SK-N-MC (cell line): ENCODE results near the gene C12orf76.

Source experiments
- DNase-seq: peaks from one replicate; pipeline ENCODE4 v3.0.0-alpha.2; 2011; ENCODE audit warnings: low read depth, low spot score
- H3K27ac ChIP-seq: fragments of 200-600 bp; sonication (generic); 2 replicates; pipeline ENCODE4 v1.5.1; 2016; ENCODE audit warnings: mixed run types
- H3K36me3 ChIP-seq: fragments of 200-600 bp; sonication (generic); 2 replicates; pipeline ENCODE4 v1.6.1; 2017; ENCODE audit warnings: antibody characterized with exemption, low read length, mixed read lengths; ENCODE audit not compliant: insufficient read depth
- H3K4me3 ChIP-seq: fragments of 200-600 bp; sonication (generic); 2 replicates; pipeline ENCODE4 v1.5.1; 2016
- H3K9ac ChIP-seq: fragments of 200-600 bp; sonication (generic); 2 replicates; pipeline ENCODE4 v1.8.0; 2017; ENCODE audit warnings: mixed run types, mixed read lengths; ENCODE audit not compliant: insufficient read length
- H3K9me3 ChIP-seq: fragments of 200-600 bp; sonication (generic); 2 replicates; pipeline ENCODE4 v1.6.1; 2017; ENCODE audit warnings: low read depth, mild to moderate bottlenecking, antibody characterized with exemption, low read length, moderate library complexity, mixed read lengths
- EZH2 ChIP-seq: fragments of 200-600 bp; sonication (generic); IDR thresholded peaks from one replicate; pipeline ENCODE4 v1.6.1; 2017; ENCODE audit warnings: antibody characterized with exemption
- FOXP2 ChIP-seq: optimal IDR thresholded peaks from 2 replicates; pipeline ENCODE3; 2011; ENCODE audit warnings: mild to moderate bottlenecking, moderate library complexity; ENCODE audit not compliant: insufficient read depth; ENCODE audit errors: extremely low read length, control extremely low read depth
- POLR2AphosphoS5 ChIP-seq: IDR thresholded peaks from 2 replicates; pipeline ENCODE4 v1.6.1; 2012; ENCODE audit warnings: mild to moderate bottlenecking, low read depth, low read length, borderline replicate concordance

Gene C12orf76

DNA sequence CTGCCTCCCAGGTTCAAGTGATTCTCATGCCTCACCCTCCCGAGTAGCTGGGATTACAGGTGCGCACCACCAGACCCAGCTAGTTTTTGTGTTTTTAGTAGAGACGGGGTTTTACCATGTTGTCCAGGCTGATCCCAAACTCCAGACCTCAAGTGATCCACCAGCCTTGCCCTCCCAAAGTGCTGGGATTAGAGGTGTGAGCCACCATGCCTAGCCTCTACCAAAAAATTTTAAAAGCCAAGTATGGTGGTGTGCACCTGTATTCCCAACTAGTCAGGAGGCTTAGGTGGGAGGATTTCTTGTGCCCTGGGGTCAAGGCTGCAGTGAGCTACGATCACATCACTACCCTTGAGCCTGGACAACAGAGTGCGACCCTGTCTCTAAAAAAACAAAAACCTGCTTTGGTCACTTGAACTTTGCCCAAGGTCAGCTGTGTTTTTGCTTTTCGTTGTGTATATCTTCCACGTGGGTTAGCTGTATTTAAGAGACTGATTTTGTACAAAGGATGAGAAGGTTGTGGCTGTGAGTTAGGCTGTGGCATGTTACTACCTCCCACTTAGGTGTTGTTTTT is 12.7 kb downstream of the C12orf76 start:
- no peaks in the 10 kb centered on the region for H3K9me3 ChIP-seq
- H3K4me3 ChIP-seq: no peak overlapping the region
- H3K9ac ChIP-seq: no peak overlapping the region
- H3K27ac ChIP-seq: no peak overlapping the region
- no peak for DNase-seq
- peaks cover 4% of the 10 kb centered on the region; the same call in 1 of the 2 replicates for H3K36me3 ChIP-seq
- TF ChIP-seq EZH2 (no peak), FOXP2 (no peak), POLR2AphosphoS5 (no peak)

DNA sequence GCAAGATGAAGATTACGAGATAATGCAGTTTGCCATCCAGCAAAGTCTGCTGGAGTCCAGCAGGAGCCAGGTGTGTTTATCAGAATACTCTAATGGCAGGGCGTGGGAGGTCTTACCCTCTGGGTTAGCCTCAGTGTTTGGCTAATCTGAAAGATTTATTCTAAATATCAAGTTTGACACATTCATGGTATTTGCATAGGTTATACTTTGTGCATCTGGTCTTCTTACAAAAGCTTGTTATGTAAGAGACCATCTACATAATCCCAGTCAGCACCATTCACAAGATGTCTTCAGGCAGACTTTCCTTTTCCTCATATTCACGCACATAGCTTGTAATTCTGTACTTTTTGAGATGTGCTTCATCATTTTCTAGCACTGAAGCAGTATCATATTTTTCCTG is 14.4 kb downstream of the C12orf76 start:
- Histone ChIP-seq H3K27ac (no peak overlapping the region; the same call in 1 of the 2 replicates), H3K36me3 (peaks cover 7% of the 10 kb centered on the region; the same call in 1 of the 2 replicates), H3K9ac (no peak overlapping the region), H3K9me3 (no peaks in the 10 kb centered on the region), H3K4me3 (no peak overlapping the region)
- TF ChIP-seq FOXP2 (no peak), POLR2AphosphoS5 (no peak), EZH2 (no peak)
- DNase-seq: no peak

DNA sequence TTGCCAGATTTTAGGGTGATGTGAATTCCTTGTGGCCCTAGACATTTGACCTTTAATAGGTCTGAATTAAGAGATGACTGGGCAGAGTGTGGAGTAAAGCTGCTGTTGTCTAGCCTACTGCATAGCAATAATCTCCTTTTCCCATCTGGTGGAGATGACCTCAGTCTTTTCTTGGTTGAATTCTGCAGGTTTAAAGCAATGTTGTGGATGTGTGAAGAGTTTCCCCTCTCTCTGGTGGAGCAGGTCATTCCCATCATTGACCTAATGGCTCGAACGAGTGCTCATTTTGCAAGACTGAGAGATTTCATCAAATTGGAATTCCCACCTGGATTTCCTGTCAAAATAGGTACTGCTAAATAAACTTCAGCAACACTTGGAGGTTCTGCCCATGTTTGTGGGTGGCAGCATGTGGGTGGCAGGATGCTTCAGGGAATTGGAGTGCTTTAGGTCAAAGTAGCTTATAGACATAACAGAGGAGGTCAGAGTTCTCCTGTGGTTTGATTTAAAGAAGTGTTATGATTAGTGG is 19.0 kb downstream of the C12orf76 start:
- Histone ChIP-seq H3K36me3 (peaks cover 10% of the 10 kb centered on the region; the same call in 1 of the 2 replicates), H3K4me3 (no peak overlapping the region), H3K9ac (no peak overlapping the region), H3K9me3 (no peaks in the 10 kb centered on the region), H3K27ac (no peak overlapping the region)
- no peak for TF ChIP-seq EZH2
- TF ChIP-seq POLR2AphosphoS5: no peak
- no peak for TF ChIP-seq FOXP2
- DNase-seq: no peak

DNA sequence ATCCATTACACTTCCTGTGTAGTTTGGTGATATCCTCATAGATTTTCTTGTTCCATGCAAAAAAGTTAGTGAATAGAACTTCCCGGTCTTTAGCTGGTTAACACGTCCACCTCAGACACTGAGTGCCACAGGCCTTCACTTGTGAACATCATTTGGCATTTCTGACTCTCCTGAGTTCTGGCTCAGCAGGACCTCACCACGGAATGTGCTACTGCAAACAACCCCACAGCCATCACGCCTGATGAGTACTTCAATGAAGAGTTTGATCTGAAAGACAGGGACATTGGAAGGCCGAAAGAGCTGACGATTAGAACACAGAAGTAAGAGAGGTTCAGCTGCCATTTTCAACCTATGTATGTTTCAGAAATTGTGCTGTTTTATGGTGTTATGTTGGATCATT is 20.0 kb downstream of the C12orf76 start:
- H3K27ac ChIP-seq: no peak overlapping the region
- no peaks in the 10 kb centered on the region for H3K9me3 ChIP-seq
- H3K36me3 ChIP-seq: peaks cover 10% of the 10 kb centered on the region; the same call in 1 of the 2 replicates
- TF ChIP-seq FOXP2: no peak
- no peak for TF ChIP-seq POLR2AphosphoS5
- TF ChIP-seq EZH2: no peak
- no peak overlapping the region for H3K9ac ChIP-seq
- no peak for DNase-seq
- H3K4me3 ChIP-seq: no peak overlapping the region

GRCh38 chr12:110024051-110024450 is 24.3 kb downstream of the C12orf76 start:
- H3K4me3 ChIP-seq: no peak overlapping the region
- H3K9me3 ChIP-seq: no peaks in the 10 kb centered on the region
- TF ChIP-seq FOXP2 (no peak), POLR2AphosphoS5 (no peak), EZH2 (no peak)
- peak overlapping the region; percentile 10; the same call in 1 of the 2 replicates for H3K27ac ChIP-seq
- no peak overlapping the region for H3K9ac ChIP-seq
- peaks cover 21% of the 10 kb centered on the region for H3K36me3 ChIP-seq
- DNase-seq: no peak

DNA sequence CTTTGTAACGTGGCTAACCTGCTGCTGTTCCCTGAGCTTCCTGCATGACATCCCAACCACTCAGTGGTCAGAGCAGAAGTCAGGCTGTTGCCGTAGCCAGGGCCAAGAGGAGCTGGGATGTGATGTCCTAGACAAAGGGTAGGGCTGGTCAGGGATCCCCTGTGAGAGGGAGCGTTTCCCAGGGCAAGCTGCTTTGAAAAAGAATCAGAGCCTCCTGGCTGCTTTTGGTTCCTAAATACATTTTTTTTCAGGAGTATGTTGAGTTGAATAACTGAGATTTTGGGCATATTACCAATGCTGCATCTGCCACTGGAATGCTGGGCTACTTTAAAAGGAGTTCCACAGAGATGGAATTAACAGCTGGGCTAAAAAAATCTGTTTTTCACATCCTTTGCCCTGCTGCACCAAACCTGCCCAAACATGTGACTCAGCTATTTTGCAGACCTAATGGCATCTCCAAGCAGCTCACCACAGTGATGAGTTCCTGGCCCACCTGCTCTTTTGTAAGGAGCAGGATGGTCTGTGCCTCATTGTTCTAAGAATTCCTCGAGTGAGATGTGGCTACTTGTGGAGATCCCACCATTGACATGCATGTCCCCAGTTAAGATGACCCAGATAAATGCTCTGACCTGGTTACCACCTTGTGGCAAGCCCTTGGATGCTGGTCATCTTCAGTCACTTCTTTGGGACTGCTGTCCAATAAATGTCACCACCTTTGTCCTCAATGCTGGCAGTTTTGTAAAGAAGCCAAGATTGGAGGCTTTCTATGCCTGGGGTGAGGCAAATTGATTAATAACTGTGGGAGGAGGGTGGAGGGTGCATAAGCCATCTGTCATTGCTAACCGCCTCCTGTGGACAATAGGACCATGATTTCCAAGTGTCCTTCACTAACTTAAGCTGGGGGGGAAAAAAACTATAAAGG is 25.0 kb downstream of the C12orf76 start:
- Histone ChIP-seq H3K27ac (no peak overlapping the region), H3K36me3 (peaks cover 23% of the 10 kb centered on the region), H3K4me3 (no peak overlapping the region), H3K9ac (no peak overlapping the region), H3K9me3 (no peaks in the 10 kb centered on the region)
- TF ChIP-seq POLR2AphosphoS5 (no peak), EZH2 (no peak), FOXP2 (no peak)
- DNase-seq: no peak

- no peaks in the 10 kb centered on the region for H3K9me3 ChIP-seq
- no peak overlapping the region for H3K4me3 ChIP-seq
- no peak overlapping the region for H3K27ac ChIP-seq
- TF ChIP-seq FOXP2: no peak
- no peak for TF ChIP-seq EZH2
- no peak for DNase-seq
- H3K36me3 ChIP-seq: peaks cover 16% of the 10 kb centered on the region
- H3K9ac ChIP-seq: no peak overlapping the region
Observed at GRCh38 chr12:110020956-110021355, 27.4 kb downstream of the C12orf76 start.

DNA sequence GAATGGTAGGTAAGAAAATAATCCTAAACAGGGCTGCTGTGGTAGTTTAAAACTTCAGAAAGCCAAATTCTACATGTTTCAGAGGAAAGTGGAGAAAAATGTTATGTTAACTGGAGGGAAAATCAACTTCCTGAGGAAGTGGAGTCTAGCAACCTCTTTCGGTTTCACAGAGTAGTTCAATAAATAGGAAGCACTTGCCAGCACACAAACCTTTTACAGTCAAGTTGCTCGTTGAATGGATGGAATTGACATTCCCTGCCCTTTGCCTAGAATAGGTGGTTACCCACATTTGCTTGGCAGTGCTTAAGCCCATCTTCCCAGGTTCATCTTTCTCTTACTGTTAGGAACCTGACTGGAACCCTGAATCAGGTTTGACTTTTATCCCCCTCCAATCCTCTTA is 33.2 kb downstream of the C12orf76 start:
- no peak for DNase-seq
- Histone ChIP-seq H3K9me3 (no peaks in the 10 kb centered on the region), H3K9ac (no peak overlapping the region), H3K27ac (no peak overlapping the region), H3K4me3 (no peak overlapping the region), H3K36me3 (peaks cover 13% of the 10 kb centered on the region)
- TF ChIP-seq FOXP2: no peak
